Right lobe of liver (tissue), 4 donors: ENCODE measurements around the gene C9orf50.

Experiments used
- CTCF ChIP-seq, 4 donors: fragments of 200-600 bp in 3 of 4; fragments of 450-650 bp in 1 of 4; IDR thresholded peaks; one replicate each; pipeline versions ENCODE4 v1.5.1 to v1.8.0; 2016 to 2022; ENCODE audit warnings: antibody characterized with exemption in 4 of 4, mild to moderate bottlenecking in 2 of 4
- POLR2A ChIP-seq: fragments of 450-650 bp; IDR thresholded peaks from one replicate; pipeline ENCODE4 v1.6.1; 2017; ENCODE audit warnings: antibody characterized with exemption, mild to moderate bottlenecking
- donor health status: DM: no; HTN: no; CAD: no.
- donor health status: DM: no; HTN: no; CAD: no.
- donor health status: DM: no; HTN: yes; CAD: no.

DNA sequence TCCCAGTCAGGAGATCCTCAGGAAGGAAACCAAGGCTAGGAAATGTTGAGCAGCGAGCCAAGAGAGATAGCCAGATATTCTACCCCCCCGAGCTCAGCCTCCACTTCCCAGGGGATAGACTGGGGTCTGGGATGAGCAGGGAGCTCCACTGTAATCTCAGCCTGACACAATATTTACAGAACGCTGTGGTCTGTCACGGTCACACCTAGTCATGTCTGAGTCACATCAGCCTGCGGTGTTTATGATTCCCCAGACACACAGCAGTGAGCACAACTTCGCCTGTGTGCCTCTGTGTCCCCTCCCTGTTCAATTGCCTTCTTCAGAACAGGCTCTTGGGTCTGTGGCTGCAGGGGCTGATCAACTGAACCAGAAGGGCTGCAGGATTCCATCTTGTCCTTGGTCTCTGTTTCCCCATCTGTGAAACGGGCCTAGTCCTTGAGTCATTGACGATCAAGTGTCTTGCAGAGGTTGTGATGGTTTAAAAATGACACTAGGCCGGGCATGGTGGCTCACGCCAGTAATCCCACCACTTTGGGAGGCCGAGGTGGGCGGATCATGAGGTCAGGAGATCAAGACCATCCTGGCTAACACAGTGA, 36.0 kb upstream of the C9orf50 start:
- TF ChIP-seq CTCF (IDR thresholded peaks at IDR 0.05) (no peak), POLR2A (no peak)
